ENCODE measurements around the gene EFCAB5. TPM values are rescaled to one million over a fixed set of nuclear protein-coding genes. Genes with fewer than 3 reads are reported as not detected.

Gene EFCAB5
- total and polyA plus RNA-seq, 2 of the 13 experiments (the other 11 are each of a cell fraction or from before 2014, with no cell fraction given) = 0.15 TPM; not detected in 1

- TF ChIP-seq ZHX2 (IDR thresholded peaks at IDR 0.05; ENCODE audit: low read depth) (no peak), ZHX2 (CRISPR knock-in tag; IDR thresholded peaks at IDR 0.05; ENCODE audit: borderline replicate concordance) (0 out of 2 replicates have a peak, but pooled peaks have one; percentile 47), KMT2B (CRISPR knock-in tag; IDR thresholded peaks at IDR 0.05) (peak; percentile 84), ZFX (CRISPR knock-in tag; IDR thresholded peaks at IDR 0.05; ENCODE audit: low read depth) (peak; percentile 67), SOX13 (IDR thresholded peaks at IDR 0.05) (no peak), SOX13 (CRISPR knock-in tag; conservative IDR thresholded peaks at IDR 0.05 in 1 of 2, IDR thresholded peaks at IDR 0.05 in 1 of 2) (peak in 1 of 2 experiments; percentile 14; a peak in 1 of 4 replicates), REPIN1 (CRISPR knock-in tag; IDR thresholded peaks at IDR 0.05; ENCODE audit: borderline replicate concordance, low read depth) (no peak), KAT7 (CRISPR knock-in tag; IDR thresholded peaks at IDR 0.05; ENCODE audit: borderline replicate concordance) (peak; percentile 86; the same call in 1 of the 2 replicates), MEIS1 (CRISPR knock-in tag; IDR thresholded peaks at IDR 0.05; ENCODE audit: borderline replicate concordance) (peak; percentile 2; the same call in 1 of the 2 replicates), CEBPB (IDR thresholded peaks at IDR 0.05; ENCODE audit: borderline replicate concordance, low read depth, low read length) (no peak), ZNF430 (CRISPR knock-in tag; IDR thresholded peaks at IDR 0.05) (peak; percentile 36; the same call in 1 of the 2 replicates), ZNF546 (CRISPR knock-in tag; conservative IDR thresholded peaks at IDR 0.05) (no peak), ZFAT (CRISPR knock-in tag; conservative IDR thresholded peaks at IDR 0.05) (no peak), AHR (CRISPR knock-in tag; IDR thresholded peaks at IDR 0.05) (no peak), FIP1L1 (IDR thresholded peaks at IDR 0.05; ENCODE audit: borderline replicate concordance, insufficient read depth, low read depth, low read length) (no peak), ELF3 (CRISPR knock-in tag; IDR thresholded peaks at IDR 0.05) (peak; percentile 28; the same call in 1 of the 2 replicates), CCDC6 (CRISPR knock-in tag; IDR thresholded peaks at IDR 0.05) (0 out of 2 replicates have a peak, but pooled peaks have one; percentile 63), TBP (CRISPR knock-in tag; IDR thresholded peaks at IDR 0.05) (no peak), ZFY (CRISPR knock-in tag; IDR thresholded peaks at IDR 0.05) (peak; percentile 65; the same call in 1 of the 2 replicates)
- TF ChIP-seq, protein P1, sequence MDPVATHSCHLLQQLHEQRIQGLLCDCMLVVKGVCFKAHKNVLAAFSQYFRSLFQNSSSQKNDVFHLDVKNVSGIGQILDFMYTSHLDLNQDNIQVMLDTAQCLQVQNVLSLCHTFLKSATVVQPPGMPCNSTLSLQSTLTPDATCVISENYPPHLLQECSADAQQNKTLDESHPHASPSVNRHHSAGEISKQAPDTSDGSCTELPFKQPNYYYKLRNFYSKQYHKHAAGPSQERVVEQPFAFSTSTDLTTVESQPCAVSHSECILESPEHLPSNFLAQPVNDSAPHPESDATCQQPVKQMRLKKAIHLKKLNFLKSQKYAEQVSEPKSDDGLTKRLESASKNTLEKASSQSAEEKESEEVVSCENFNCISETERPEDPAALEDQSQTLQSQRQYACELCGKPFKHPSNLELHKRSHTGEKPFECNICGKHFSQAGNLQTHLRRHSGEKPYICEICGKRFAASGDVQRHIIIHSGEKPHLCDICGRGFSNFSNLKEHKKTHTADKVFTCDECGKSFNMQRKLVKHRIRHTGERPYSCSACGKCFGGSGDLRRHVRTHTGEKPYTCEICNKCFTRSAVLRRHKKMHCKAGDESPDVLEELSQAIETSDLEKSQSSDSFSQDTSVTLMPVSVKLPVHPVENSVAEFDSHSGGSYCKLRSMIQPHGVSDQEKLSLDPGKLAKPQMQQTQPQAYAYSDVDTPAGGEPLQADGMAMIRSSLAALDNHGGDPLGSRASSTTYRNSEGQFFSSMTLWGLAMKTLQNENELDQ (CRISPR knock-in tag; IDR thresholded peaks at IDR 0.05; ENCODE audit: borderline replicate concordance) = no peak
These were observed 11.7 kb upstream of the EFCAB5 start, which contains the start of gene SSH2 (continued) for GRCh38 chr17:29929533-29930408.
